Measurements from ENCODE around the gene GON4L.

GRCh38 chr1:155833665-155834295, 23.2 kb downstream of the GON4L start:
- TF ChIP-seq, protein P1, sequence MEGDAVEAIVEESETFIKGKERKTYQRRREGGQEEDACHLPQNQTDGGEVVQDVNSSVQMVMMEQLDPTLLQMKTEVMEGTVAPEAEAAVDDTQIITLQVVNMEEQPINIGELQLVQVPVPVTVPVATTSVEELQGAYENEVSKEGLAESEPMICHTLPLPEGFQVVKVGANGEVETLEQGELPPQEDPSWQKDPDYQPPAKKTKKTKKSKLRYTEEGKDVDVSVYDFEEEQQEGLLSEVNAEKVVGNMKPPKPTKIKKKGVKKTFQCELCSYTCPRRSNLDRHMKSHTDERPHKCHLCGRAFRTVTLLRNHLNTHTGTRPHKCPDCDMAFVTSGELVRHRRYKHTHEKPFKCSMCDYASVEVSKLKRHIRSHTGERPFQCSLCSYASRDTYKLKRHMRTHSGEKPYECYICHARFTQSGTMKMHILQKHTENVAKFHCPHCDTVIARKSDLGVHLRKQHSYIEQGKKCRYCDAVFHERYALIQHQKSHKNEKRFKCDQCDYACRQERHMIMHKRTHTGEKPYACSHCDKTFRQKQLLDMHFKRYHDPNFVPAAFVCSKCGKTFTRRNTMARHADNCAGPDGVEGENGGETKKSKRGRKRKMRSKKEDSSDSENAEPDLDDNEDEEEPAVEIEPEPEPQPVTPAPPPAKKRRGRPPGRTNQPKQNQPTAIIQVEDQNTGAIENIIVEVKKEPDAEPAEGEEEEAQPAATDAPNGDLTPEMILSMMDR (conservative IDR thresholded peaks at IDR 0.05; ENCODE audit: low read depth, low read length): no peak
- no peak for TF ChIP-seq EZH2phosphoT487 (IDR thresholded peaks at IDR 0.05; ENCODE audit: borderline replicate concordance, low read length)

Measured in PC-3 (cell line).